Measurements from ENCODE around the gene REC8. TPM values are rescaled to one million over a fixed set of nuclear protein-coding genes. Genes with fewer than 3 reads are reported as not detected.

REC8 gene
- total and polyA plus RNA-seq, 2 of the 13 experiments (the other 11 are each of a cell fraction or from before 2014, with no cell fraction given): 3.4 to 14.7 TPM

DNA sequence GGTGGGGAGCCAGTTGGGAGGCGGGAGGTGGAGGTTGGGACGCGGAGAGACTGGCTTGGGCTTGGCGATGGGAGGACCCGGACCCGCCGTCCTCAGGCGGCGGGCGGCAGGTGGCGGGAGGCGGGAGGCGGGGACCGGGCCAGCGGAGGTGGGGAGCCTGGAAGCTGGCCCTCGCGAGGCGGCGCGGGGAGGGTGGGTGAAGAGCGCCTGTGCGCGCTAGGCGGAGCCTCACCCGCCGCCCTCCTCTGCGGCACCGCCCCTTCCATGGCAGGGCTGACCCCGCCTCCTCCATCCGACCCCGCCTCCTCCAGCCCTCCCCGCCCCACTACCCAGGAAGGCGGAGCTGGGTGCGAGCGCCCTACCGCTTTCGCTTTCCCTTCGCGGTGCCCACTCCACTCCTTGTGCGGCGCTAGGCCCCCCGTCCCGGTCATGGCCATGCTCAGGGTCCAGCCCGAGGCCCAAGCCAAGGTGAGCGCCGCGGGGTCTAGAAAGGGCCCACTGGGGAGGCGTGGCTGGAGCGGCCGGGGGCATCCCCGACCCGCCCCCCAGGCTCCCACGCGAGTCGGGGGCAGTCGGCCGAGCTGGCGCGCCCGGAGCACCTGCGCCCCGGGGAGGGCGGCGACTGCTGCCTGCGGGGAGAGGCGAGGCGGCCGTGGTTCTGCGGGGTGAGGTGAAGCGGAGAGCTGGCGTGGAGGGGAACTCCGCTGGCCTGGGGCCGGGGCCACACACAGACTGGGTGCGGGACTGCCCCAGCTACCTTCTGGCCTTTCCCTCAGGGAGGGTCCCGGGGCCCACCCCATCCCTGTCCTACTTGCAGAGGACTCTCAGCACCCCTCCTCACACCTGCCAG, 35.8 kb upstream of the REC8 start, which contains the start of gene PSME1 (continued):
- TF ChIP-seq, protein P1, sequence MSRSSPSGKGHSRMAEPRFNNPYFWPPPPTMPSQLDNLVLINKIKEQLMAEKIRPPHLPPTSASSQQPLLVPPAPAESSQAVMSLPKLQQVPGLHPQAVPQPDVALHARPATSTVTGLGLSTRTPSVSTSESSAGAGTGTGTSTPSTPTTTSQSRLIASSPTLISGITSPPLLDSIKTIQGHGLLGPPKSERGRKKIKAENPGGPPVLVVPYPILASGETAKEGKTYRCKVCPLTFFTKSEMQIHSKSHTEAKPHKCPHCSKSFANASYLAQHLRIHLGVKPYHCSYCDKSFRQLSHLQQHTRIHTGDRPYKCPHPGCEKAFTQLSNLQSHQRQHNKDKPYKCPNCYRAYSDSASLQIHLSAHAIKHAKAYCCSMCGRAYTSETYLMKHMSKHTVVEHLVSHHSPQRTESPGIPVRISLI (CRISPR knock-in tag; IDR thresholded peaks at IDR 0.05; ENCODE audit: borderline replicate concordance): 0 out of 2 replicates have a peak, but pooled peaks have one; percentile 26
- TF ChIP-seq ZNF75D (CRISPR knock-in tag; IDR thresholded peaks at IDR 0.05; ENCODE audit: borderline replicate concordance) (no peak), ZNF431 (CRISPR knock-in tag; IDR thresholded peaks at IDR 0.05; ENCODE audit: borderline replicate concordance, low read depth) (no peak), FOXM1 (CRISPR knock-in tag; IDR thresholded peaks at IDR 0.05) (peak; percentile 30; the same call in 1 of the 2 replicates), PHB2 (IDR thresholded peaks at IDR 0.05; ENCODE audit: partially characterized antibody) (no peak), ZNF570 (CRISPR knock-in tag; IDR thresholded peaks at IDR 0.05; ENCODE audit: borderline replicate concordance) (no peak), FOXK2 (IDR thresholded peaks at IDR 0.05) (no peak), TBX2 (CRISPR knock-in tag; IDR thresholded peaks at IDR 0.05; ENCODE audit: borderline replicate concordance) (peak; percentile 84), ZBTB21 (CRISPR knock-in tag; IDR thresholded peaks at IDR 0.05) (no peak), ZNF224 (CRISPR knock-in tag; IDR thresholded peaks at IDR 0.05) (no peak), HCFC1 (IDR thresholded peaks at IDR 0.05; ENCODE audit: low read depth, low read length) (peak; percentile 13; the same call in 1 of the 2 replicates), KDM5A (IDR thresholded peaks at IDR 0.05; ENCODE audit: borderline replicate concordance, low read length) (peak; percentile 87), ESRRA (CRISPR knock-in tag; IDR thresholded peaks at IDR 0.05; ENCODE audit: low read depth) (peak; percentile 79; the same call in 1 of the 2 replicates), FOXA3 (CRISPR knock-in tag; IDR thresholded peaks at IDR 0.05) (peak; percentile 73), ZBTB38 (CRISPR knock-in tag; IDR thresholded peaks at IDR 0.05) (peak; percentile 83), SMAD1 (CRISPR knock-in tag; IDR thresholded peaks at IDR 0.05; ENCODE audit: borderline replicate concordance, low read depth) (peak; percentile 98), ZNF83 (CRISPR knock-in tag; IDR thresholded peaks at IDR 0.05; ENCODE audit: borderline replicate concordance) (peak; percentile 96), FOXC1 (CRISPR knock-in tag; IDR thresholded peaks at IDR 0.05; ENCODE audit: borderline replicate concordance) (no peak), ARHGAP35 (CRISPR knock-in tag; IDR thresholded peaks at IDR 0.05; ENCODE audit: borderline replicate concordance) (peak; percentile 95)
- TF ChIP-seq, protein P2, sequence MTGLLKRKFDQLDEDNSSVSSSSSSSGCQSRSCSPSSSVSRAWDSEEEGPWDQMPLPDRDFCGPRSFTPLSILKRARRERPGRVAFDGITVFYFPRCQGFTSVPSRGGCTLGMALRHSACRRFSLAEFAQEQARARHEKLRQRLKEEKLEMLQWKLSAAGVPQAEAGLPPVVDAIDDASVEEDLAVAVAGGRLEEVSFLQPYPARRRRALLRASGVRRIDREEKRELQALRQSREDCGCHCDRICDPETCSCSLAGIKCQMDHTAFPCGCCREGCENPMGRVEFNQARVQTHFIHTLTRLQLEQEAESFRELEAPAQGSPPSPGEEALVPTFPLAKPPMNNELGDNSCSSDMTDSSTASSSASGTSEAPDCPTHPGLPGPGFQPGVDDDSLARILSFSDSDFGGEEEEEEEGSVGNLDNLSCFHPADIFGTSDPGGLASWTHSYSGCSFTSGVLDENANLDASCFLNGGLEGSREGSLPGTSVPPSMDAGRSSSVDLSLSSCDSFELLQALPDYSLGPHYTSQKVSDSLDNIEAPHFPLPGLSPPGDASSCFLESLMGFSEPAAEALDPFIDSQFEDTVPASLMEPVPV (CRISPR knock-in tag; IDR thresholded peaks at IDR 0.05): peak; percentile 76; the same call in 1 of the 2 replicates
- TF ChIP-seq, protein P3, sequence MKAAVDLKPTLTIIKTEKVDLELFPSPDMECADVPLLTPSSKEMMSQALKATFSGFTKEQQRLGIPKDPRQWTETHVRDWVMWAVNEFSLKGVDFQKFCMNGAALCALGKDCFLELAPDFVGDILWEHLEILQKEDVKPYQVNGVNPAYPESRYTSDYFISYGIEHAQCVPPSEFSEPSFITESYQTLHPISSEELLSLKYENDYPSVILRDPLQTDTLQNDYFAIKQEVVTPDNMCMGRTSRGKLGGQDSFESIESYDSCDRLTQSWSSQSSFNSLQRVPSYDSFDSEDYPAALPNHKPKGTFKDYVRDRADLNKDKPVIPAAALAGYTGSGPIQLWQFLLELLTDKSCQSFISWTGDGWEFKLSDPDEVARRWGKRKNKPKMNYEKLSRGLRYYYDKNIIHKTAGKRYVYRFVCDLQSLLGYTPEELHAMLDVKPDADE (CRISPR knock-in tag; IDR thresholded peaks at IDR 0.05): no peak; the same call in none of the 2 replicates
- TF ChIP-seq, protein P4, sequence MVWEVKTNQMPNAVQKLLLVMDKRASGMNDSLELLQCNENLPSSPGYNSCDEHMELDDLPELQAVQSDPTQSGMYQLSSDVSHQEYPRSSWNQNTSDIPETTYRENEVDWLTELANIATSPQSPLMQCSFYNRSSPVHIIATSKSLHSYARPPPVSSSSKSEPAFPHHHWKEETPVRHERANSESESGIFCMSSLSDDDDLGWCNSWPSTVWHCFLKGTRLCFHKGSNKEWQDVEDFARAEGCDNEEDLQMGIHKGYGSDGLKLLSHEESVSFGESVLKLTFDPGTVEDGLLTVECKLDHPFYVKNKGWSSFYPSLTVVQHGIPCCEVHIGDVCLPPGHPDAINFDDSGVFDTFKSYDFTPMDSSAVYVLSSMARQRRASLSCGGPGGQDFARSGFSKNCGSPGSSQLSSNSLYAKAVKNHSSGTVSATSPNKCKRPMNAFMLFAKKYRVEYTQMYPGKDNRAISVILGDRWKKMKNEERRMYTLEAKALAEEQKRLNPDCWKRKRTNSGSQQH (CRISPR knock-in tag; IDR thresholded peaks at IDR 0.05; ENCODE audit: low read depth): no peak; the same call in 1 of the 2 replicates

Data from HepG2 (cell line).